HG02759 (cell line): ENCODE results near the gene SPEN.
"Not testable (repeated sequence)": the region's sequence is repeated elsewhere in the genome, so short reads cannot be mapped to it uniquely, and the experiment has no call there.

Experiments
- ATAC-seq: cut with Tn5 transposase; IDR thresholded peaks from one replicate; pipeline ENCODE4 v1.9.1; 2021; ENCODE audit warnings: mild to moderate bottlenecking, moderate library complexity; ENCODE audit not compliant: unreplicated experiment

SPEN gene

GRCh38 chr1:15975805-15976680, 128.5 kb downstream of the SPEN start, which contains the start of gene ZBTB17:
ZBTB17 (minus strand) TSS chr1:15976101; CDS start chr1:15948495, 27,606 bp downstream.
- ATAC-seq: peak; percentile 83

- ATAC-seq: not testable (repeated sequence)
Observed at GRCh38 chr1:15977947-15978346, 130.4 kb downstream of the SPEN start.

GRCh38 chr1:15981679-15982078, 134.2 kb downstream of the SPEN start:
- no peak for ATAC-seq

DNA sequence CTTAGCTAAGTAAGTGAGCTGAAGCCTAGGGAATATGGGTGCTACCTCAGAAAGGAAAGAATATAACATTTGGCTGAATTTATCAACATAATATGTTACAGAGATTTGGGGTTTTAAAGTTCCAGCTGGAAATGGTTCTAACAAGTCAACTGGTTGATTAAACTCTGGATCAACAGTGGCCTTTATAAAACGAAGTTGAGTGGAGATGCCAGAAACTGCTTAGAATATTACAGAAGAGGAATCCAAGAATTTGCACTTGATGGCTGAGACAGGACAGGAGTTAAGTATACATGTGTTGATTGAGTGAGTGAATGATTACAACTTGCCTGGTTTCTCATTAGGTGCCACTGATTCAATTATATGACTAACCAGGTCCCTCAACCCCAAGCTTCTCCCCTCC, 135.8 kb downstream of the SPEN start:
- no peak for ATAC-seq

- no peak for ATAC-seq
Observed at GRCh38 chr1:15985611-15986297, 138.2 kb downstream of the SPEN start.

- no peak for ATAC-seq
Observed at GRCh38 chr1:15988856-15989736, 141.6 kb downstream of the SPEN start.

DNA sequence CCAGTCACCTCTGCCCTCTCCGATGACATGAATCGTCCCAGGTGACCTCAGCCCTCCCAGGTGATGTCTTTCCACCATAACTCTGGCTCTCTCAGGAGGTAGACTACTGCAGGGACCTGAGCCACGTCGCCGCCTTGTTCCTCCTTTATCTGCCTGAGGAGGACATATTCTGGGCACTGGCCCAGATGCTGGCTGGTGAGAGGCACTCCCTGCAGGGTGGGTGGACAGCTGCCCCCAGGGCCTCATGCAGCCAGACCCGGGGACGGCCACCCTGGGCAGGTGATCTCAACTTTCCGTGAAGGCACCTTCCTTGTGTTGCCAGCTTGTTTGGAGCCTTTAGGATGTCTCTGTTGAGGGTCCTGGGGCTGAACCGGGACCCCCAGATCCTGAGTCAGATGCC, 142.3 kb downstream of the SPEN start:
- no peak for ATAC-seq
